ENCODE results near the gene SGCA. TPM values are rescaled to one million over a fixed set of nuclear protein-coding genes. Genes with fewer than 3 reads are reported as not detected.

Gene SGCA
- total RNA-seq, 2 donors from 2014 or later: 1.3 TPM; not detected in 1

DNA sequence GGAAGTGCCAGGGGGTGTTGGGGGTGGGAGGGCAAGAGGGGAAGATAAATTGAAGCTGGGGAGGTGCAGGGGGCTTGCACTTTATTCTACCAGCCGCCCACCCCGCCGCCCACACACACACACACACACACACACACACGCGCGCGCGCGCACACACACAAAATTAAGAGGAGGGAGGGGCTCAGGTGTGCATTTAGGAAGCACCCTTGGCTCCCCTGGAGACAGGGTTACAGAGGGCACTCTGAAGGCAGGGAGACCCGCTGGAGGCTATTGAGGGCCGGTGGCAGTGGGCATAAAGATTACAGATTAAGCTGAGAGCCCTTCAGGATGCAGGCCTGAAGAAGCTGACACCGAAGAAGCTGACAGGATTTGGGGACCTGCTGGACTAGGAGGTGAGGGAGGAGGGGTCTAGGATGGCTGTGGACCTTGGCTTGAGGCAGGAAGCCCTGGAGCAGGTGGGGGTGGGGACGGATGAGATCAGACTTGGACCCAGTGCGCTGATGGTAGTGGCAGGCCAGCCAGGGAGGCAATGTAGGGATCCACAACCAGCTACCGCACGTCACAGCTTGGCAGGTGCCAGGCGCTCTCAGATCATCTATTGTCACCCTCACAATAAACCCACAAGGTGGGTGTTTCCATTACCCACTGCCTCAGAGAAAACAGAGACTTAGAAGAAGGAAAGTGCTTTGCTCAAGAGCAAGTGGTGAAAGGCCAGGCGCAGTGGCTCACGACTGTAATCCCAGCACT lies 35.1 kb upstream of the SGCA start:
- no peaks in the 10 kb centered on the region for H3K9me3 ChIP-seq
- intact Hi-C loops (cut with DNase I): no loop called here
- H3K4me3 ChIP-seq: no peak overlapping the region
- no peak overlapping the region for H3K27ac ChIP-seq
- 66 to 73% methylated on average over 13 to 18 of the region's 19 CpGs for WGBS, 2 donors
- peaks cover 0 to 3% of the 10 kb centered on the region in 2 donors for H3K27me3 ChIP-seq
- H3K4me1 ChIP-seq: peaks cover 33% of the 10 kb centered on the region
- peaks cover 0 to 5% of the 10 kb centered on the region in 2 donors for H3K36me3 ChIP-seq (replicated peaks in 1 of 2; ENCODE audit: insufficient read depth in 1 of 2, low read depth in 2 of 2)
- no peak for TF ChIP-seq POLR2A (IDR thresholded peaks at IDR 0.05)
- TF ChIP-seq, protein P1, sequence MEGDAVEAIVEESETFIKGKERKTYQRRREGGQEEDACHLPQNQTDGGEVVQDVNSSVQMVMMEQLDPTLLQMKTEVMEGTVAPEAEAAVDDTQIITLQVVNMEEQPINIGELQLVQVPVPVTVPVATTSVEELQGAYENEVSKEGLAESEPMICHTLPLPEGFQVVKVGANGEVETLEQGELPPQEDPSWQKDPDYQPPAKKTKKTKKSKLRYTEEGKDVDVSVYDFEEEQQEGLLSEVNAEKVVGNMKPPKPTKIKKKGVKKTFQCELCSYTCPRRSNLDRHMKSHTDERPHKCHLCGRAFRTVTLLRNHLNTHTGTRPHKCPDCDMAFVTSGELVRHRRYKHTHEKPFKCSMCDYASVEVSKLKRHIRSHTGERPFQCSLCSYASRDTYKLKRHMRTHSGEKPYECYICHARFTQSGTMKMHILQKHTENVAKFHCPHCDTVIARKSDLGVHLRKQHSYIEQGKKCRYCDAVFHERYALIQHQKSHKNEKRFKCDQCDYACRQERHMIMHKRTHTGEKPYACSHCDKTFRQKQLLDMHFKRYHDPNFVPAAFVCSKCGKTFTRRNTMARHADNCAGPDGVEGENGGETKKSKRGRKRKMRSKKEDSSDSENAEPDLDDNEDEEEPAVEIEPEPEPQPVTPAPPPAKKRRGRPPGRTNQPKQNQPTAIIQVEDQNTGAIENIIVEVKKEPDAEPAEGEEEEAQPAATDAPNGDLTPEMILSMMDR (IDR thresholded peaks at IDR 0.05): no peak
- ATAC-seq (no peak), DNase-seq (no peak)

DNA sequence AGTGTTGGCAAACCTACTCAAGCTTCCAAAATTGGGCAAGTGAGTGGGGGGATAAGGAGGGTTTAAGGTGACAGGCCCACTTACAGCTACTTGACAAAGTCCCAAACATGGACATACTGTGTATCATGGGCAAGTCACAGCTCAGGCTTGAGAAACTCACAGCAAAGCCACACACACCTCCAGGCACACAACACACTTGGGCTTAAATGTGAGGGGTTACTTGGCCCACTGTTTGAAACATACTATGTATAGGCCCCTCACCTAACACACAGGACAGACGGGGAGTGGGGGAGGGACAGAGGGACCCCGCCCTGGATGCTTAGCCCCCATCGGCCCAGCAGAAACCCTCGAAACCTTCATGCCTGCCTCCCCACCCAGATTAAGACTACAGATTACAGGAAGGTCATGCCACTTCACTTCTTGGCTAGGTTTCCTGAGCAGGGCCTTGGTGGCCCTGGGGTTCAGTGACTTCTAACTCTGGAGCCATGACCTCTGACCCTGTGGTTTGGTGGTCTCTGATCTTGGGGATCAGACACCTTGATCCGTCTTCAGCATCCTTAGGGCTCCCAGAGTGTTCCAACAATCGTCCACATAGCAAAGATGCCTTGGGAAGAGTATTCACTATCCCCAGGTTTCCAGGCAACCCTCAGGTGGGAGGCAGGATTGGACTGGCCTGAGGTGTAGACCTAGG lies 33.6 kb upstream of the SGCA start:
- H3K4me3 ChIP-seq: no peak overlapping the region
- H3K9me3 ChIP-seq: no peaks in the 10 kb centered on the region
- DNase-seq: no peak
- ATAC-seq: no peak
- H3K36me3 ChIP-seq (replicated peaks in 1 of 2; ENCODE audit: insufficient read depth in 1 of 2, low read depth in 2 of 2): peaks cover 0 to 6% of the 10 kb centered on the region in 2 donors
- WGBS, 2 donors: 67 to 70% methylated on average over 5 to 6 of the region's 6 CpGs
- peaks cover 33% of the 10 kb centered on the region for H3K4me1 ChIP-seq
- H3K27ac ChIP-seq: no peak overlapping the region
- no peak for TF ChIP-seq POLR2A (IDR thresholded peaks at IDR 0.05)
- TF ChIP-seq, protein P1 (IDR thresholded peaks at IDR 0.05): no peak
- intact Hi-C loops (cut with DNase I): no loop called here
- H3K27me3 ChIP-seq: peaks cover 0 to 3% of the 10 kb centered on the region in 2 donors

DNA sequence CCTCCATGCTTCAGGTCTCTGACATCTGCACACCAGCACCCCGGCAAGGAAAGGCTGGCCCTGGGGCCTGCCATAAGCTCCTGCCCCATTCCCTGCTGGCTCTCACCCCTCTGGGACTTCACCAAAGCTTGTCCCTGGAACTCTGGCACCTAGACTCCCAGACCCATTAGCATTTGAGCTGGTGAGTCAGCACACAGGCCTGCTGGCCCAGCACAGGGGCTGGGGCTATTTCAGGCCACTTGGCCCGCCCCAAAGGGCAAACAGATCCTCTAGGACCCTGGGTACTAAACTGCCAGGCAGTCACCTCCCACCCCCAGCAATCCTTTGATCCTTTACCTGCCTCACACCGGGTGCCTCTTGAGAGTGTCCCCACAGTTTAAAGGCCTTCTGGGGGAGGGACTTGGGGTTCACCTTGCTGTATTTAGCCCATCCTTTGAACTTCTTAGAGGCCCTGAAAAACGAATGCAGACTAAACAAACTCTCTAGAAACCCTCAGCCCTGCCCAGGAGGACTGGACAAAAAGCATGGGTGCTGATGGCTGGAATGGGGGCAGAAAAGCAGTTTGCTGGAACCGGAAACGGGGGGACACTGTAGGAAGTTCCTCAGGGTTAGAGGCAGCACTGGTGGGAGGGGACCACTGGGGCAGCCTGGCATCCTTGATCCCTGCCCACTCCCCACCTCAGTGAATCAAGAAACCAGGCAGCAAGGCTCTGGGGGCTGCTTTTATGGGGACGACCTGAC lies 32.6 kb upstream of the SGCA start:
- peaks cover 0 to 6% of the 10 kb centered on the region in 2 donors for H3K36me3 ChIP-seq (replicated peaks in 1 of 2; ENCODE audit: insufficient read depth in 1 of 2, low read depth in 2 of 2)
- 65 to 70% methylated on average over 5 to 7 of the region's 7 CpGs for WGBS, 2 donors
- peaks cover 0 to 3% of the 10 kb centered on the region in 2 donors for H3K27me3 ChIP-seq
- peak in 1 of 4 donors; percentile 71 for DNase-seq
- TF ChIP-seq POLR2A (IDR thresholded peaks at IDR 0.05): no peak
- TF ChIP-seq, protein P1 (IDR thresholded peaks at IDR 0.05): no peak
- no peaks in the 10 kb centered on the region for H3K9me3 ChIP-seq
- no peak overlapping the region for H3K4me3 ChIP-seq
- ATAC-seq: peak; percentile 9
- no peak overlapping the region for H3K27ac ChIP-seq
- intact Hi-C loops (cut with DNase I): no loop called here
- H3K4me1 ChIP-seq: peaks cover 33% of the 10 kb centered on the region

DNA sequence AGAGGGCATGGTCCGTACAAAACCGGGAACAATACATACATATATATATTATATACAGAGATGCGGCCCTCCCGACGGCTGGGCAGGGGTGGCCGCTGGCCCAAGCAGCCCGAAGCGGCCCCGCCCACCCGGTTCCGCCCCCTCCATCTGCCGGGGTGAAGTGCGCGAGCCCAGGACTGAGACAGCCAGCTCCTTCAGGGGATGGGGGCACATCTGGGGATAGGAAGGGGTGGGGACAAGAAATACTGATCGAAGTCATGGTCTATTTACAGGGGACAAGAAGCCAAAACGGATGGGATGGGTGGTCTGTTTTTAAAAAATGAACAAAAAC lies 32.1 kb upstream of the SGCA start:
- intact Hi-C loops (cut with DNase I): no loop called here
- DNase-seq (no peak), ATAC-seq (no peak)
- 52 to 58% methylated on average over 12 to 16 of the region's 16 CpGs for WGBS, 2 donors
- Histone ChIP-seq H3K27me3 (peaks cover 0 to 3% of the 10 kb centered on the region in 2 donors), H3K36me3 (replicated peaks in 1 of 2; ENCODE audit: insufficient read depth in 1 of 2, low read depth in 2 of 2) (peaks cover 5 to 10% of the 10 kb centered on the region in 2 donors), H3K9me3 (no peaks in the 10 kb centered on the region), H3K4me1 (peaks cover 29% of the 10 kb centered on the region), H3K27ac (no peak overlapping the region), H3K4me3 (no peak overlapping the region)
- TF ChIP-seq, protein P1 (IDR thresholded peaks at IDR 0.05): no peak
- no peak for TF ChIP-seq POLR2A (IDR thresholded peaks at IDR 0.05)

All from body of pancreas (tissue), 4 donors.